ENCODE measurements around the gene IRF1. TPM values are rescaled to one million over a fixed set of nuclear protein-coding genes. Genes with fewer than 3 reads are reported as not detected.
A peak's percentile ranks its signal among the peaks of the same experiment; 100 is the strongest.

IRF1 gene
- total and polyA plus RNA-seq, 12 donors = 3.0 to 116 (median 20.1) TPM

DNA sequence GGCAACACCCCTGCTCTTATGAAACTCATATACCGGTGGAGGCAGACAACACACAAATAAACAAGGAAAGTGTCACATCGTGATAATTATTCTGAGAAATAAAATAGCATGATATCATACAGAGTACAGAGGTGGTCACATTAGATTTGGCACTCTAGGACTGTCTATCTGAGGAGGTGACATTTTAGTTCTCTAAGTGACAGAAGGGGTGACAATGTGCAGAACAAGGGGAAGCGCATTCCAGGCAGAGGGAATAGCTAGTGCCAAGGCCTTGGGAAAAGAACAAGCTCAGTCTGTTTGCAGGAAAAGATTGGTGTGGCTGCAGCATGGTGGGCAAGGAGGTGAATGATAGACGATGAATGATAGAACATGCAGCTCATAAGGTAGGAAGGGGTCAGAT is 12.7 kb upstream of the IRF1 start:
- intact Hi-C loops (cut with DNase I) = loop anchor here (5.0 to 10.0 kb wide), 3 partner anchors 86 to 228 kb away; no protein-coding TSS in a partner anchor
- no peak overlapping the region for H3K27ac ChIP-seq

DNA sequence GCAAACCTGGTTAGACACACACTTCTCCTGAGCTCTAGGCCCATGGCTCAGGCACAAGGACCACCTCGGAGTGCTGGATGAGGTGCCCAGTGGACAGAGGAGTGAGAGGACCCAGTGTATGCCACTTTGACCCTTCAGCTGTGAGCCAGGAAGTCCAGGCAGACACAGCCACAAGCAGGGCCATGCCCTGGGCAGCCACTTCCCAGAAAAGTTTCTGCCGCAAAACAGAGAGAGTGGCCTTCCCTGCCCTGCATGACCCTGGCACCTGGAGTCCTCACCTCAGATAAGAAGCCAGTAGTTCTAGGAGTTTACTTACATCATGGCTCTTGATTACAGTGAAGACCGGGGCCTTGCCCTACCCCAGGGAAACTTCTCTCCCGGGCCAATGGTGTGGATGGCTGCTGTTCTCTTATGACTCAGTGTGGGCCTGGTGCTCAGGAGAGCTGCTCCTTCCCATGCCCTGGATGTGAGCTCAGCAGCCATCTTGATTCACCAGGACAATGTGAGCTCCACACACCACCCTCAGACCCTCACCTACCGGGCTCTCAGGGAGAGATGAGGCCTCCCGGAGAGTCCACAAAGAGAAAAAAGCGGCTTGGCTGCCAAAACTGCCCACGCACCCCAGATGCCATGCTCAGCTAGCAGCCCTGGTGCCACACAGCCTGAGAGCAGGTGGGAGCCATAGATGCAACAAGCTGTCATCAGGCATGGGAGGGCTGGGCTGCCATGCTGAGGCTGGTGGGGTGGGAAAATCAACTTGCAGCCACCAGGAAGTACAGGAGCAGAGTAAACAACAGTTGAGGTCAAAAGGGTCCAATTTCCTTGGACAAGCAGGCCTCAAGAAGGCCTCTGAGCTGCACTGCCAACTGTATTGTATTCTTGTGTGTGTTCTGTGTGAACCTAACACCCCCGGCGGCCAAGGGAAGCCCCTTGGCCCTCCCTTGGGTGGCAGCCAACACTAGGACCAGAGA is 11.7 kb upstream of the IRF1 start:
- peak overlapping the region in 2 of 5 donors; percentile 5 to 17 for H3K27ac ChIP-seq

More for the DNA sequence above, 12.7 kb upstream of the IRF1 start:
- WGBS, 4 donors = 71 to 90% (median 79%) methylated on average over 4 of the region's 4 CpGs
- Histone ChIP-seq H3K27me3 (no peaks in the 10 kb centered on the region), H3K9me3 (replicated peaks in 1 of 3) (no peaks in the 10 kb centered on the region), H3K4me3 (no peak overlapping the region), H3K36me3 (replicated peaks in 1 of 2) (no peaks in the 10 kb centered on the region), H3K4me1 (replicated peaks in 1 of 2) (peaks cover 0 to 5% of the 10 kb centered on the region in 2 donors)
- no peak for DNase-seq
- TF ChIP-seq, protein P1, sequence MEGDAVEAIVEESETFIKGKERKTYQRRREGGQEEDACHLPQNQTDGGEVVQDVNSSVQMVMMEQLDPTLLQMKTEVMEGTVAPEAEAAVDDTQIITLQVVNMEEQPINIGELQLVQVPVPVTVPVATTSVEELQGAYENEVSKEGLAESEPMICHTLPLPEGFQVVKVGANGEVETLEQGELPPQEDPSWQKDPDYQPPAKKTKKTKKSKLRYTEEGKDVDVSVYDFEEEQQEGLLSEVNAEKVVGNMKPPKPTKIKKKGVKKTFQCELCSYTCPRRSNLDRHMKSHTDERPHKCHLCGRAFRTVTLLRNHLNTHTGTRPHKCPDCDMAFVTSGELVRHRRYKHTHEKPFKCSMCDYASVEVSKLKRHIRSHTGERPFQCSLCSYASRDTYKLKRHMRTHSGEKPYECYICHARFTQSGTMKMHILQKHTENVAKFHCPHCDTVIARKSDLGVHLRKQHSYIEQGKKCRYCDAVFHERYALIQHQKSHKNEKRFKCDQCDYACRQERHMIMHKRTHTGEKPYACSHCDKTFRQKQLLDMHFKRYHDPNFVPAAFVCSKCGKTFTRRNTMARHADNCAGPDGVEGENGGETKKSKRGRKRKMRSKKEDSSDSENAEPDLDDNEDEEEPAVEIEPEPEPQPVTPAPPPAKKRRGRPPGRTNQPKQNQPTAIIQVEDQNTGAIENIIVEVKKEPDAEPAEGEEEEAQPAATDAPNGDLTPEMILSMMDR (IDR thresholded peaks at IDR 0.05) = no peak
- TF ChIP-seq POLR2A (IDR thresholded peaks at IDR 0.05) = no peak

DNA sequence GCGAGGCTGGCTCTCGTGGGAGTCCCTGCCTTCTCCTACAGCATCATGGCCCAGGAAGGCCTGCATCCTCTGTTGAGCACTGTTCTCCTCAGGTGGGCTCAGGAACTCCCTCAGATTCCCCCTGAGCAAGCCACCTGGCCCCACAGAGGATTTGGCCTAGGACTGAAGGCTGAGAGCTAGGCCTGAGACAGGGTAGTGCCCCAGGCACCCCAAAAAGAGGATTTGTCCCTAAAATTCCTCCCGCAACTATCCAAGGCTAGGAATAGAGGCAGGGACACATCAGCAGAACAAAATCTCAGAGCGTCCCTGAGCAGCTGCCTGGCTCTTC is 11.0 kb upstream of the IRF1 start:
- intact Hi-C loops (cut with DNase I) = loop anchor here (2.0 to 10.0 kb wide), 4 partner anchors 84 to 227 kb away; no protein-coding TSS in a partner anchor
- WGBS, 4 donors = 17 to 100% (median 72%) methylated on average over 1 to 4 of the region's 4 CpGs

More for the DNA sequence above, 11.7 kb upstream of the IRF1 start:
- 57 to 71% (median 65%) methylated on average over 7 to 10 of the region's 10 CpGs for WGBS, 4 donors
- Histone ChIP-seq H3K4me1 (replicated peaks in 1 of 2) (peaks cover 3 to 15% of the 10 kb centered on the region in 2 donors), H3K9me3 (replicated peaks in 1 of 3) (no peaks in the 10 kb centered on the region), H3K27me3 (no peaks in the 10 kb centered on the region), H3K4me3 (no peak overlapping the region), H3K36me3 (replicated peaks in 1 of 2) (no peaks in the 10 kb centered on the region)
- peak in 3 of 7 donors; percentile 26 to 63 (median 46) for DNase-seq
- intact Hi-C loops (cut with DNase I) = loop anchor here (2.0 to 10.0 kb wide), 4 partner anchors 85 to 227 kb away; no protein-coding TSS in a partner anchor
- TF ChIP-seq POLR2A (IDR thresholded peaks at IDR 0.05) = no peak
- TF ChIP-seq, protein P1 (IDR thresholded peaks at IDR 0.05) = no peak

More for the DNA sequence above, 11.0 kb upstream of the IRF1 start:
- Histone ChIP-seq H3K36me3 (replicated peaks in 1 of 2) (no peaks in the 10 kb centered on the region), H3K27me3 (no peaks in the 10 kb centered on the region), H3K9me3 (replicated peaks in 1 of 3) (no peaks in the 10 kb centered on the region), H3K4me3 (no peak overlapping the region), H3K4me1 (replicated peaks in 1 of 2) (peaks cover 5 to 17% of the 10 kb centered on the region in 2 donors), H3K27ac (peak overlapping the region in 1 of 5 donors; percentile 5)
- TF ChIP-seq, protein P1 (IDR thresholded peaks at IDR 0.05) = no peak
- no peak for TF ChIP-seq POLR2A (IDR thresholded peaks at IDR 0.05)
- DNase-seq = no peak
